Measurements from ENCODE around the gene PRKG1. TPM values are rescaled to one million over a fixed set of nuclear protein-coding genes. Genes with fewer than 3 reads are reported as not detected.

The PRKG1 gene
- total RNA-seq, 1 experiment from 2014 or later, result 16.5 TPM

DNA sequence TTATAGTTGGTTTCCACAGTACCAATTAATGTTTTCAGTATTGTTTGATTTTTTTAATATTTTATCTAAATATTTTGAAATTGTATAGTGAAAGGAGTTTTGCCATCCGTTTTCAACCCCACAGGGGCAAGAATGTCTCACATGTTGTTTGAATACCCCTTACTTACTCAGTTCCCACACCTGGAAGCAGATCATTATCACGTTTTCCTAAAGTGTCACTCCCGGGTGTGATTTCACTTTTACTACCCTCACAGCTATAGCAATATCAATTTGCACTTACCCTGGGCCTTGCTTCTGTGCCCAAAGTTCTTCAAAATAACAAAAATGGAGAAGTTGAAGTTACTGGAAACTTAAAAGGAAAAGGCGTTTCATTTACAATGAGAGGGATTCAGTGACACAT, 397.0 kb downstream of the PRKG1 start:
- no peaks in the 10 kb centered on the region for H3K36me3 Mint-ChIP-seq
- ATAC-seq (no peak), DNase-seq (ENCODE audit: low spot score) (no peak)
- ChIA-PET POLR2A (no interaction called here), CTCF (no interaction called here)
- no peak overlapping the region for H3K4me3 Mint-ChIP-seq
- H3K27ac Mint-ChIP-seq, result no peak overlapping the region
- TF ChIP-seq, protein P1, sequence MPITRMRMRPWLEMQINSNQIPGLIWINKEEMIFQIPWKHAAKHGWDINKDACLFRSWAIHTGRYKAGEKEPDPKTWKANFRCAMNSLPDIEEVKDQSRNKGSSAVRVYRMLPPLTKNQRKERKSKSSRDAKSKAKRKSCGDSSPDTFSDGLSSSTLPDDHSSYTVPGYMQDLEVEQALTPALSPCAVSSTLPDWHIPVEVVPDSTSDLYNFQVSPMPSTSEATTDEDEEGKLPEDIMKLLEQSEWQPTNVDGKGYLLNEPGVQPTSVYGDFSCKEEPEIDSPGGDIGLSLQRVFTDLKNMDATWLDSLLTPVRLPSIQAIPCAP (CRISPR knock-in tag; IDR thresholded peaks at IDR 0.05), result no peak
- TF ChIP-seq PRRX2 (CRISPR knock-in tag; IDR thresholded peaks at IDR 0.05), result no peak
- TF ChIP-seq ZBTB21 (CRISPR knock-in tag; IDR thresholded peaks at IDR 0.05; ENCODE audit: borderline replicate concordance), result no peak
- TF ChIP-seq ZNF263 (CRISPR knock-in tag; IDR thresholded peaks at IDR 0.05; ENCODE audit: low read depth), result no peak
- TF ChIP-seq, protein P2, sequence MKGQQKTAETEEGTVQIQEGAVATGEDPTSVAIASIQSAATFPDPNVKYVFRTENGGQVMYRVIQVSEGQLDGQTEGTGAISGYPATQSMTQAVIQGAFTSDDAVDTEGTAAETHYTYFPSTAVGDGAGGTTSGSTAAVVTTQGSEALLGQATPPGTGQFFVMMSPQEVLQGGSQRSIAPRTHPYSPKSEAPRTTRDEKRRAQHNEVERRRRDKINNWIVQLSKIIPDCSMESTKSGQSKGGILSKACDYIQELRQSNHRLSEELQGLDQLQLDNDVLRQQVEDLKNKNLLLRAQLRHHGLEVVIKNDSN (CRISPR knock-in tag; IDR thresholded peaks at IDR 0.05), result no peak
- TF ChIP-seq, protein P3, sequence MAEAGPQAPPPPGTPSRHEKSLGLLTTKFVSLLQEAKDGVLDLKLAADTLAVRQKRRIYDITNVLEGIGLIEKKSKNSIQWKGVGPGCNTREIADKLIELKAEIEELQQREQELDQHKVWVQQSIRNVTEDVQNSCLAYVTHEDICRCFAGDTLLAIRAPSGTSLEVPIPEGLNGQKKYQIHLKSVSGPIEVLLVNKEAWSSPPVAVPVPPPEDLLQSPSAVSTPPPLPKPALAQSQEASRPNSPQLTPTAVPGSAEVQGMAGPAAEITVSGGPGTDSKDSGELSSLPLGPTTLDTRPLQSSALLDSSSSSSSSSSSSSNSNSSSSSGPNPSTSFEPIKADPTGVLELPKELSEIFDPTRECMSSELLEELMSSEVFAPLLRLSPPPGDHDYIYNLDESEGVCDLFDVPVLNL (CRISPR knock-in tag; IDR thresholded peaks at IDR 0.05; ENCODE audit: borderline replicate concordance, low read depth), result no peak
- TF ChIP-seq, protein P4, sequence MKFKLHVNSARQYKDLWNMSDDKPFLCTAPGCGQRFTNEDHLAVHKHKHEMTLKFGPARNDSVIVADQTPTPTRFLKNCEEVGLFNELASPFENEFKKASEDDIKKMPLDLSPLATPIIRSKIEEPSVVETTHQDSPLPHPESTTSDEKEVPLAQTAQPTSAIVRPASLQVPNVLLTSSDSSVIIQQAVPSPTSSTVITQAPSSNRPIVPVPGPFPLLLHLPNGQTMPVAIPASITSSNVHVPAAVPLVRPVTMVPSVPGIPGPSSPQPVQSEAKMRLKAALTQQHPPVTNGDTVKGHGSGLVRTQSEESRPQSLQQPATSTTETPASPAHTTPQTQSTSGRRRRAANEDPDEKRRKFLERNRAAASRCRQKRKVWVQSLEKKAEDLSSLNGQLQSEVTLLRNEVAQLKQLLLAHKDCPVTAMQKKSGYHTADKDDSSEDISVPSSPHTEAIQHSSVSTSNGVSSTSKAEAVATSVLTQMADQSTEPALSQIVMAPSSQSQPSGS (CRISPR knock-in tag; IDR thresholded peaks at IDR 0.05; ENCODE audit: borderline replicate concordance, low read depth), result no peak
- TF ChIP-seq, protein P5, sequence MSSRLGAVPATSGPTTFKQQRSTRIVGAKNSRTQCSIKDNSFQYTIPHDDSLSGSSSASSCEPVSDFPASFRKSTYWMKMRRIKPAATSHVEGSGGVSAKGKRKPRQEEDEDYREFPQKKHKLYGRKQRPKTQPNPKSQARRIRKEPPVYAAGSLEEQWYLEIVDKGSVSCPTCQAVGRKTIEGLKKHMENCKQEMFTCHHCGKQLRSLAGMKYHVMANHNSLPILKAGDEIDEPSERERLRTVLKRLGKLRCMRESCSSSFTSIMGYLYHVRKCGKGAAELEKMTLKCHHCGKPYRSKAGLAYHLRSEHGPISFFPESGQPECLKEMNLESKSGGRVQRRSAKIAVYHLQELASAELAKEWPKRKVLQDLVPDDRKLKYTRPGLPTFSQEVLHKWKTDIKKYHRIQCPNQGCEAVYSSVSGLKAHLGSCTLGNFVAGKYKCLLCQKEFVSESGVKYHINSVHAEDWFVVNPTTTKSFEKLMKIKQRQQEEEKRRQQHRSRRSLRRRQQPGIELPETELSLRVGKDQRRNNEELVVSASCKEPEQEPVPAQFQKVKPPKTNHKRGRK (CRISPR knock-in tag; IDR thresholded peaks at IDR 0.05; ENCODE audit: borderline replicate concordance), result no peak
- no peak for TF ChIP-seq SMAD3 (CRISPR knock-in tag; IDR thresholded peaks at IDR 0.05; ENCODE audit: borderline replicate concordance)
- H3K9me3 Mint-ChIP-seq, result no peaks in the 10 kb centered on the region
- peaks cover 6% of the 10 kb centered on the region for H3K4me1 Mint-ChIP-seq
- H3K27me3 Mint-ChIP-seq (ENCODE audit: low read depth), result no peaks in the 10 kb centered on the region

DNA sequence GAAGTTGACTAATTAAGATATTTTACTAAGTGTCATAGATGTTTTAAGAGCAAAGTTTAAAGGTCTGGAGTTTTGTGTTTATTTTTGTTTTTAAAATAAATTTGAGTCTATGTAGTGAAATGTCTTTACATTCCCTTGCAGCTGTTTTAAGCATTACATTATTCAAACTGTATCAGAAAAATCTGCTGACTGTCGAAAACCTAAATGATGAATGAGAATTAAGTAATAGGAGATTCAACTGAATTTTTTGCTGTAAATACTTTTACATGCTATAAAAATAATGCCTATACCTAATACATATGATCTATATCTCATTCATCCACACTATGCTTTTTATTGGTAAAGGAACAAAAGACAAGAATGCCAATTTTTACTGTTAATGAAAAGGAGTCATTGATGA, 397.9 kb downstream of the PRKG1 start:
- ChIA-PET CTCF (no interaction called here), POLR2A (no interaction called here)
- no peak for ATAC-seq
- no peaks in the 10 kb centered on the region for H3K27me3 Mint-ChIP-seq (ENCODE audit: low read depth)
- H3K4me1 Mint-ChIP-seq, result peaks cover 6% of the 10 kb centered on the region
- H3K9me3 Mint-ChIP-seq, result no peaks in the 10 kb centered on the region
- no peak overlapping the region for H3K4me3 Mint-ChIP-seq
- no peak overlapping the region for H3K27ac Mint-ChIP-seq
- TF ChIP-seq FOXP1 (CRISPR knock-in tag; IDR thresholded peaks at IDR 0.05; ENCODE audit: borderline replicate concordance), result no peak
- no peak for TF ChIP-seq NFE2L1 (CRISPR knock-in tag; IDR thresholded peaks at IDR 0.05)
- no peak for TF ChIP-seq EMX1 (CRISPR knock-in tag; IDR thresholded peaks at IDR 0.05)
- no peak for TF ChIP-seq ZNF416 (CRISPR knock-in tag; IDR thresholded peaks at IDR 0.05)
- no peak for TF ChIP-seq NR1H2 (CRISPR knock-in tag; IDR thresholded peaks at IDR 0.05)
- TF ChIP-seq, protein P6, sequence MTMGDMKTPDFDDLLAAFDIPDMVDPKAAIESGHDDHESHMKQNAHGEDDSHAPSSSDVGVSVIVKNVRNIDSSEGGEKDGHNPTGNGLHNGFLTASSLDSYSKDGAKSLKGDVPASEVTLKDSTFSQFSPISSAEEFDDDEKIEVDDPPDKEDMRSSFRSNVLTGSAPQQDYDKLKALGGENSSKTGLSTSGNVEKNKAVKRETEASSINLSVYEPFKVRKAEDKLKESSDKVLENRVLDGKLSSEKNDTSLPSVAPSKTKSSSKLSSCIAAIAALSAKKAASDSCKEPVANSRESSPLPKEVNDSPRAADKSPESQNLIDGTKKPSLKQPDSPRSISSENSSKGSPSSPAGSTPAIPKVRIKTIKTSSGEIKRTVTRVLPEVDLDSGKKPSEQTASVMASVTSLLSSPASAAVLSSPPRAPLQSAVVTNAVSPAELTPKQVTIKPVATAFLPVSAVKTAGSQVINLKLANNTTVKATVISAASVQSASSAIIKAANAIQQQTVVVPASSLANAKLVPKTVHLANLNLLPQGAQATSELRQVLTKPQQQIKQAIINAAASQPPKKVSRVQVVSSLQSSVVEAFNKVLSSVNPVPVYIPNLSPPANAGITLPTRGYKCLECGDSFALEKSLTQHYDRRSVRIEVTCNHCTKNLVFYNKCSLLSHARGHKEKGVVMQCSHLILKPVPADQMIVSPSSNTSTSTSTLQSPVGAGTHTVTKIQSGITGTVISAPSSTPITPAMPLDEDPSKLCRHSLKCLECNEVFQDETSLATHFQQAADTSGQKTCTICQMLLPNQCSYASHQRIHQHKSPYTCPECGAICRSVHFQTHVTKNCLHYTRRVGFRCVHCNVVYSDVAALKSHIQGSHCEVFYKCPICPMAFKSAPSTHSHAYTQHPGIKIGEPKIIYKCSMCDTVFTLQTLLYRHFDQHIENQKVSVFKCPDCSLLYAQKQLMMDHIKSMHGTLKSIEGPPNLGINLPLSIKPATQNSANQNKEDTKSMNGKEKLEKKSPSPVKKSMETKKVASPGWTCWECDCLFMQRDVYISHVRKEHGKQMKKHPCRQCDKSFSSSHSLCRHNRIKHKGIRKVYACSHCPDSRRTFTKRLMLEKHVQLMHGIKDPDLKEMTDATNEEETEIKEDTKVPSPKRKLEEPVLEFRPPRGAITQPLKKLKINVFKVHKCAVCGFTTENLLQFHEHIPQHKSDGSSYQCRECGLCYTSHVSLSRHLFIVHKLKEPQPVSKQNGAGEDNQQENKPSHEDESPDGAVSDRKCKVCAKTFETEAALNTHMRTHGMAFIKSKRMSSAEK (CRISPR knock-in tag; IDR thresholded peaks at IDR 0.05; ENCODE audit: borderline replicate concordance), result no peak
- TF ChIP-seq RELA (CRISPR knock-in tag; IDR thresholded peaks at IDR 0.05; ENCODE audit: borderline replicate concordance), result no peak
- TF ChIP-seq, protein P7, sequence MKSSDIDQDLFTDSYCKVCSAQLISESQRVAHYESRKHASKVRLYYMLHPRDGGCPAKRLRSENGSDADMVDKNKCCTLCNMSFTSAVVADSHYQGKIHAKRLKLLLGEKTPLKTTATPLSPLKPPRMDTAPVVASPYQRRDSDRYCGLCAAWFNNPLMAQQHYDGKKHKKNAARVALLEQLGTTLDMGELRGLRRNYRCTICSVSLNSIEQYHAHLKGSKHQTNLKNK (CRISPR knock-in tag; IDR thresholded peaks at IDR 0.05), result no peak
- TF ChIP-seq, protein P8, sequence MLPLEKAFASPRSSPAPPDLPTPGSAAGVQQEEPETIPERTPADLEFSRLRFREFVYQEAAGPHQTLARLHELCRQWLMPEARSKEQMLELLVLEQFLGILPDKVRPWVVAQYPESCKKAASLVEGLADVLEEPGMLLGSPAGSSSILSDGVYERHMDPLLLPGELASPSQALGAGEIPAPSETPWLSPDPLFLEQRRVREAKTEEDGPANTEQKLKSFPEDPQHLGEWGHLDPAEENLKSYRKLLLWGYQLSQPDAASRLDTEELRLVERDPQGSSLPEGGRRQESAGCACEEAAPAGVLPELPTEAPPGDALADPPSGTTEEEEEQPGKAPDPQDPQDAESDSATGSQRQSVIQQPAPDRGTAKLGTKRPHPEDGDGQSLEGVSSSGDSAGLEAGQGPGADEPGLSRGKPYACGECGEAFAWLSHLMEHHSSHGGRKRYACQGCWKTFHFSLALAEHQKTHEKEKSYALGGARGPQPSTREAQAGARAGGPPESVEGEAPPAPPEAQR (CRISPR knock-in tag; IDR thresholded peaks at IDR 0.05), result no peak
- H3K36me3 Mint-ChIP-seq, result no peaks in the 10 kb centered on the region
- DNase-seq (ENCODE audit: low spot score), result no peak

All from WTC11 (cell line).